Stimulated activated CD8-positive, alpha-beta memory T cell treated with anti-CD3 and anti-CD28 coated beads, Interleukin-15, amount 100 ng/mL, for 48 hours (primary cell): ENCODE measurements around the gene TOP2A.
"Not testable (repeated sequence)": the region's sequence is repeated elsewhere in the genome, so short reads cannot be mapped to it uniquely, and the experiment has no call there.

Experiments used
- DNase-seq, 2 donors: peaks; one replicate each; pipeline ENCODE4 v3.0.0-alpha.2; 2020; ENCODE audit warnings: low read depth in 2 of 2

Gene TOP2A

DNA sequence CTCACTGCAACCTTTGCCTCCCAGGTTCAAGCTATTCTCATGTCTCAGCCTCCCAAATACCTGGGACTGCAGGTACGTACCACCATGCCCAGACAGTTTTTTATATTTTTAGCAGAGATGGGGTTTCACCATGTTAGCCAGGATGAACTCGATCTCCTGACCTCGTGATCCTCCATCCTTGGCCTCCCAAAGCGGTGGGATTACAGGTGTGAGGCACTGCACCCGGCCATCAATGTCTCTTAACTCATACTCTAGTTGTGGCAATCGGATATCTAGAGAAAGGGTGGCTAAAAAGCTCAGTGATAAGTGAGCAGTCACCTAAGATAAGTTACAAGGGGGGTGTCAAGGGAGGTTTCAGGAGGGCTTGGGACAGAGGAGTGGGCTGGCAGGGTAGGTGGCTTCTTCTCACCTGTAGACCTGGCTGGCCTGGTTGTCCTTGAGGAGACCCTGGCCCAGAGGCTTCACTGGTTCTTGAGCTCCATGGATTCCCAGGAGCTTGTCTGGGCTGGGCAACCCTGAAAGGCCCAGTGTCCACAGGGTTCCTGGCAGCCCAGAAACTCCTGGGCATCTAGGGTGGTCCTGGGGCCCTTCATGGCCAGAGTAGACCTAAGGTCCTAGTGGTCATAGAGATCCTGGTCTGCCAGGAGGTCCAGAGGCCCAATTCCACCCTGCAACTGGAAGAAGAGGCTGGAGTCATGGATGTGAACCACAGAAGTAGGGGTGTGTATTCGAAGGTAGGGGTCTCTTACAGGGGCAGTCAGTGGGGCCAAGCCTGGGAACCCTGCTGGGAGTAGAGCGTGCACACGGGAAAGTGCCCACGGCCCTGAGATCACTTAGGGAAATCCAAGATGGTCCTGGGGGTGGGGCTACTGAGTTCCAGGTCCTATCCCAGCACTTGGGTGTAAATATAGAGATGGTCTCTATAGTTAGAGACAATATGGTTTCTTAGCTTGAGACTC, 12.9 kb upstream of the TOP2A start:
- DNase-seq = no peak

DNA sequence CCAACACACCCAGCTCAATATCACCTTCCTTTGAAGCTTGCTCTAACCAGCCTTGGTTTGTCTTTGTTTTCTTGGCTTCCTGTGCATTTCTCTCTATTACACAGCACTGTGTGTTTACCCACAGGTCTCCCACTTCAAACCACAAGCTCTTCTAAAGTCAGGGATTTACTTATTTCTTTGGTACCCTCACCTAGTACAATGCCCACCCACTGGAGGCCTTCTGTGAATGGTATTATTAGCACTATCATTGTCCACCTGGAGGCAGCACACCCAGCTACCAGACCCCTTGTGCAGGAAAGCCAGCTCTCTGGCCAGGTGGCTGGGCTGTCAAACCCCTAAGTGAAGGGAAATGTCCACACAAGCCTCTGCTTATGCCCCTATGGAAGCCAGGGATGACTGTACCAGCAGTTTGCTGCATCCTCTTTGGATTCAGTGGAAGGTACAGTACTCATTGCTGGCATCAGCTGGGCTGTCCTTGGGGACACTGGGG, 9.4 kb upstream of the TOP2A start:
- DNase-seq = no peak

DNA sequence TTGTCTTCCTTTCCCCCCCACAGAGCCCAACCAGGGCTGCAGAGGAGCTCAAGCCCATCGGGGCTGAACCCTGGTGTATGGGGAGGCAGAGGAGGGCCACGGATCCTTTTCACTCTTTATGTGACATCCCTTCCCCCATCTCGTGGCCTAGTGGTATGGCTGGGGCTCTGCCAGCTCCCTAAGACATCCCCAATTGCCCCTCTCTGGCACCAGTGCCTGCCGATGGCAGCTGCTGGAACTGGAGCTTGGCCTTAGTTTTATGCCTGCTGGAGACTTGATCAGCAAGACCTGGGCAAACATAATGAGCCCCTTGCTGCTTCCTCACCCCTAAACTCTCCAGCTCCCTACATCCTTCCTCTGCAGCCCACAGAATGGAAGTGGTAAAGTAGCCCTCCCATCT, 8.0 kb upstream of the TOP2A start:
- DNase-seq = no peak

DNA sequence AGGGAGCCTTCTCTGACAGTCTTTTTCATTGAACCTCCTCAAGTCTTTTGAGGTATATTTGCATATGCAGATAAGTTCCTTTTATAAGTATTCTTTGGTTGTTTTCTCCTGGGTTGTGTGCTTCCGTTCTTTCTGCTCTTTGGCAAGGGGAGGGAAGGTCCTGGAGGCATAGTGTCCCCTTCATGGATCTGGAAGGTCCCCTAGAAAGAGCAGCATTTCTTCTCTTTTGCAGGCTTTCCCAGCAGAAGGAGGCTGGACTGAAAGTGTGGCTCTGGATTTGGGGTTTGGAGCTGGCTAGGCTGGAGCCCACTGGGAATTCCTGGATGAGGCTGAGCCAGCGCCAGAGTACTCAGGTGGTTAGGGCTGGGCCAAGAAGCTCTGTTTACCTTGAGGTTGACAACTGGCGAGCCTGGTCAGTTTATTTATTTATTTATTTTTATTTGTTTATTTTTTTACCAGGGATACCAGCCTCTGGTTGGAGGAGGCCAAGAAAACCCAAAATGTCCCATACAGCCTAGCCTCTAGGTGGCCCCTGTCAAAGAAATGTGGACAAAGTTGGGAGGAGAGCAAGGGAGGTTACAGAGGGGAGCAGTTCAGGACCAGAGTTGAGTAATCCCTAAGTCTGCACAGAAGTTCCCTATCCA, 5.4 kb upstream of the TOP2A start:
- no peak for DNase-seq

DNA sequence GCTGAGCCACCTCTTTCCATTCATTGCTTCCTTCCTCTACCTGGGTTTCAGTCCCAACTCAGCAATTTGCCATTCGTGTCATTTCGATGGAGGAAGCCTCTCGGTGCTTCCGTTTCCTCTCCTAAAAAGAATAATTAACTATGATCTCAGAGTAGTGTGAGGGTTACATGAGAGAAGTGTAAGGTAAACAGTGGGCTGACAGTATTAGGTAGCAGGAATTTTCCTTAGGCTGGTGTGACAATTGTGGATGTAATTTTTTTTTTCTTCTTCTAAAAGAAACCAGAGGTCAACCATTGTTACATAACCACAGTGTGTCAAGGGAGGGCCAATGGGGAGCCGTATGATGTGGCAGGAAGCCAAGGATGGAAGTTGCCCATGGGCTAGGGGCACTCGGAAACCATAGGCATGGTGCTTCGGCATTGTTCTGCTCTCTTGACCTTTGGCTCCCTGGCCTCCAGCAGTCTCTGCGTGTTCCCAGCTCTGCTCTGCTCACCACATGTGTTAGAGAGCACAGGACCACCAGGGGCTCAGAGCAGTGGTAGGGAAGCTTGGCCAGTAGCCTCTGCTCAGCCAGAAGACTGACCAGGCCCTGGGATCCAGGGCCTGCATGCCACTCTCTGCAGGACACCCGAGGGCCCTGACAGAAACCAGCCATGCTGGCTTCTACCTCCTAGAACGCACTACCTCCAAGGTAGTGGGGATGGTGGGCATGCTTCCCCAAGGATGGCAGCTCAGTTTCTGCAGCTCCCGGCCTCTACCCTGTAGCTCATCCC, 2.0 kb upstream of the TOP2A start:
- DNase-seq = no peak

DNA sequence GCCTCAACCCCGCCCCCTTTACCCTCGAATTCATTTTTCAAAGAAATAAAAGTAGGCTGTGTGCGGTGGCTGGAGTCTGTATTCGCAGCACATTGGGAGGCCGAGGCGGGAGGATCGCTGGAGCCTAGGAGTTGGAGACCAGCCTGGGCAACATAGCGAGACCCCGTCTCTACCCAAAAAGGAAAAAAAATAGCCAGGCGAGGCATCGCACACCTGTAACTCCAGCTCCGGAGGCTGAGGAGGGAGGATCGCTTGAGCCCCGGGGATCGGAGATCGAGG, 671 bp upstream of the TOP2A start:
- DNase-seq = no peak

DNA sequence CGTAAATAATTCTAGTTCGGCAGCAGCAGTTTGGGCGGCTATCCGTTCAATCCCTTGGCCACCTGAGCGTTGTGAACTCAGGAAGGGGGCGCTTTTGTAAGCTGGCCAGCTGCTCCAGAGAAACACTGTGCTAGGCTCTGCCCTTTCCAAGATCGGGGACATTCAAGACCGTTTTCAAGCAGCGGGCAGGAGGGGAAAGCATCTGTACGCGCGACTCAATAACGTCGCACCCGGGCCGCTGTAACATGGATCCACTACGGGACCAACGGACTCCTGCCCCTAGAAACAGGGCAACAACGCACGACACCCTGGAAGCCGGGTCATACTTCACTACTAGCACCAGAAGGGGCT, 463 bp downstream of the TOP2A start:
- DNase-seq = no peak

DNA sequence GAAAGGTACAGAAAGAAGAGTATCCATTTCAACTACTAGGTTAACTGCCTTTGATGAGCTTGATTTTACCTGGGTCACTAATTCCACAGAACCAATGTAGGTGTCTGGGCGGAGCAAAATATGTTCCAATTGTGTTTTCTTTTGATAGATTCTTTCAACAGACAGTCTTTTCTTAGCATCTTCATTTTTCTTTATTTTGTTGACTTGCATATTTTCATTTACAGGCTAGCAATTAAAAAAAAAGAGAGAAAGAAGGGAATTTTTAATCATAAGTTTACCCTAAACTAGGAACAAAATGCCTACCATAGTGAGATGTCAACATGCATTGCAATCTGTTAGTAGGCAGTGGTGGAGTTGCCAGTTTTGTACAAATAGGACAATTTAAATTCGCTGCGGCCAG, 1.0 kb downstream of the TOP2A start:
- no peak for DNase-seq

DNA sequence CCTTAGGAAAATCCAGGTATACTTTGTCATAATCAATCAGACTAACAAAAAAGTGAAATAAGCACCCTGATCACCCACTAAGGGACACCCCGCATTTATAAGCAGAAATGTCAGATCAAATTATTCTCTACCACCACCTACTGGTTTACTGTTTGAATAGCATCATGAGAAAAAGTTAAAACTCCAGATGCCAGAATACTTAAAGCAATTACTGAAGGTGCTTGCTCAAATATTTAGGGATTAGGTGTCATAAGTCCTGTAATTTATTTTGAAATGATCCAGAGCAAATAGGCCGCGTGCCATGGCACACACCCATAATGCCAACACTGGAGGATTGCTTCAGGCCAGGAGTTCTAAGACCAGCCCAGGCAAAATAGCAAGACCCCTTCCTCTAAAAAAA, 2.3 kb downstream of the TOP2A start:
- DNase-seq = no peak

DNA sequence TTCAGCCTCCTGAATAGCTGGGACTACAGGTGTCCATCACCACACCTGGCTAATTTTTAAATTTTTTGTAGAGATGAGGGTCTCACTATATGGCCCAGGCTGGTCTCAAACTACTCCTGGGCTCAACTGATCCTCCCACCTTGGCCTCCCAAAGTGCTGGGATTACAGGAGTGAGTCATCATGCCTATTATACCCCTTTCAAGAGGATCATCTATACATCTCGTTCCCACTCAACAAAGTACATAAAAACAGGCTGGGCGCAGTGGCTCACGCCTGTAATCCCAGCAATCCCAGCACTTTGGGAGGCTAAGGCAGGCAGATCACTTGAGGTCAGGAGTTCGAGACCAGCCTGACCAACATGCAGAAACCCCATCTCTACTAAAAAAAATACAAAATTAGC, 3.4 kb downstream of the TOP2A start:
- DNase-seq = not testable (repeated sequence)

DNA sequence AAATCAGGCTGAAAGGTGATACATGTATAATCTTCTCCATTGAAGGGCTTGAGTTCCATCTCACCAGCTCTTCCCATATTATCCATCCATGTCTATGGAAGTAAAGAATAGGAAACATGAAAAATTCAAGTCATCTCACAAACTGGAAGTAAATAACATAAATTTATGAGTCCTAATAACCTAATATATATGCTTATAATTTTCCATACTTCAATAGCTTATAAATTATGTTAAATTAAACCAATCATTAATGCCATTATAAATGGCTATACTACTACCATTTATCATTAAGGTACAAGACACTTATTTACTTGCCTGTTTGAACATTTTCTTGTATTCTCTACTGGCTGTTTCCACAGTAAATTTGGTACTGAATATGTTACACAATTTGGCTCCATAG, 4.8 kb downstream of the TOP2A start:
- no peak for DNase-seq

DNA sequence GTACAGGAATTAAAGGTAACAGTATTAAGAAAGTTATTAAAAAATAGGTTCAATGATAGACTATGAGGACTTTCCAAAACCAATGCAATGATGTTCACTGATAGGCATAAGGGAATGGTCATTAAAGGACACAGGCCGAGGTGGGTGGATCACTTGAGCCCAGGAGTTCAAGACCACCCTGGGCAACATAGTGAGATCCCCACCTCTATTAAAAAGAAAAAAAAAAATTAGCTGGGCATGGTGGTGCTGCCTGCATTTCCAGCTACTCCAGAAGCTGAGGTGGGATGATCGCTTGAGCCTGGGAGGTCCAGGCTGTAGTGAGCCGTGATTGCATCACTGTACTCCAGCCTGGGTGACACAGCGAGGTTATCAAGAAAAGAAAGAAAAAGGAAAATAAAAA, 5.9 kb downstream of the TOP2A start:
- no peak for DNase-seq

DNA sequence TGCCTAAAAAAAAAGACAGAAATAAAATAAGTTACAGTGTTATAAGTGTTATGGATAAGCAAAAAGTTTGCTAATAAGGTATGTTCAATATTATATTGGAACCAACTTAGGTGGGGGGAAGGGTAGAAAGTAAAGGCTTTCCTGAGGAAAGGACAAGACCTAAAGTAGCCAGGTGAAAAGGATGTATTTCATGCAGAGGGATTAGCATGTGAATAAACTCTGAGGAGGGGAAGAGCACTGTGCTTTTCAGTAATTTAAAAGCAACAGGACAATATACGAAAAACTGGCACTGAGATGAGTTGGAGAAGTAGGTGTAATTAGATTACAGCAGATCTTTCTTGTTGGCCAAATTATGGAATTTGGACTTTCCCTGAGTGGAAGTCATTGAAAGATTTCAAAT, 7.6 kb downstream of the TOP2A start:
- no peak for DNase-seq

DNA sequence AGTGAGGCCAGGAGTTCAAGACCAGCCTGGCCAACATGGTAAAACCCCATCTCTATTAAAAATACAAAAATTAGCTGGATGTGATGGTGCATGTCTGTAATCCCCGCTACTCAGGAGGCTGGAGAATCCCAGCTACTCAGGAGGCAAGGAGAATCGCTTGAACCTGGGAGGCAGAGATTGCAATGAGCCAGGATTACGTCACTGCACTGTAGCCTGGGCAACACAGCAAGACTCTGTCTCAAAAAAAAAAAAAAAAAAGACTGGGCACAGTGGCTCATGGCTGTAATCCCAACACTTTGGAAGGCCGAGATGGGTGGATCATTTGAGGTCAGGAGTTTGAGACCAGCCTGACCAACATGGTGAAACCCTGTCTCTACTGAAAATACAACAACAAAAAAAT, 8.2 kb downstream of the TOP2A start:
- DNase-seq = not testable (repeated sequence)

DNA sequence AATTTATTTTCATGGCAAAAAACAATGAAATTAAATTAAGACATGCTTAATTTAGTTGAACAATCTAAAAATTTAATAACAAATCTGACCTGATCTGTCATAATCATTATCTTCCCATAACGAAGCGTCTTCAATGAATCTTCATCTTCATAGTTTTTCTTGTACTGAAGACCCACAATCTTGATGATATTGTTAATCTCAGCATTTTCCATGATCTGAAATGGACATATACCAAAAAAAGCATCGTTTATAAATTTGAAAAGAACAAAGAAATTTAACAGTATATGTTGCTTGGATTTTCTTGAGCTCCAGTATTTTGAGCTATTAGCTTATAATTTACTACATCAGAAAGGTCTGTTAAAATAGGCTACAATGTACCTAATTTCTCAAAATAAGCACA, 10.2 kb downstream of the TOP2A start:
- no peak for DNase-seq

DNA sequence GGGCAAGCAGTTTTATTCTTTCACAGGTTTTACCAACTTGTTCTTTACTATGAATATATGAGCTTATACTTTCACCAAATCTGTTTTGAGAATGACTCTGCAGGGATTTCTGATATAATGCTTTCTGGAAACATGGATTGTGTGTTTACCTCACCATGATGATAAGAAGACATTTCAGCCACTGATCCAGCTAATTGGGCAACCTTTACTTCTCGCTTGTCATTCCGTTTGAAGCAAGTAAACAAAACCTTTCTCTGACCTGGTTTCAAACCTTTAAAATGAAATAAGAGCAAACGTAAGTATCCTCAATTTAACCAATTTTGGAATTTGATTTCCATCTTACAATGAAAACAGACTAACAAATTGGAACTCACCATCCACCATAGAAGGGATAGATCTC, 13.7 kb downstream of the TOP2A start:
- DNase-seq = no peak

DNA sequence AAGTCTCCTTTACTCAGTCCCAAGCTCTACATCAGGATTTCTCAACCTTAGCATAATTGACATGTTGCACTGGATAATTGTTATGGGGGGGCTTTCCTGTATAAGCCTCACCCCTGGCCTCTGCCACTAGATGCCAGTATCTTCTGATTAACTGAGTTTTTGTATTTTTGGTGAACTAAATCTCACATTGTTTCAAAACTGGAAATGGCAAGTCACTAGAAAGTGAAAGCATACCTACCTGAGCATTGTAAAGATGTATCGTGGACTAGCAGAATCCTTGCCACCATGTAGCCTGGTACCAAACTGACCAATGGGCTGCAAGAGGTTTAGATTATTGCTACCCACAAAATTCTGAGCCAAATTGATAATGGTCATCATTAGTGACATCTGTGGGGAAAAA, 15.0 kb downstream of the TOP2A start:
- DNase-seq = no peak

DNA sequence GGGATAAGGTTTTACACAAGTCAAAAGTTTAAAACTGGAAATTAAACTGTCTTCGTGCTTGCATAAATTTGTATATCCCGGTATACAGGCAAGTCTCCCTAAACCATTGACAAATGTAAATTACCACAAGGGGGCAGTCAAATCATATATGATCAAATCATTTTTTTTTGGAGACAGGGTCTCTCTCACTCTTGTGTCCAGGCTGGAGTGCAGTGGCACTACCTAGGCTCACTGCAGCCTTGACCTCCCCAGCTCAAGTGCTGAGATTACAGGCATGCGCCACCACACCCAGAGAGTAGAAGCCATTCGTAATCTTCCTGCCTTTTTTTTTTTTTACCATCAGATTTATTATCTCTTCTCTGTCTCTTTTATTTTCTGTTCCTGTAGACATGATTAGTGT, 18.5 kb downstream of the TOP2A start:
- no peak for DNase-seq

DNA sequence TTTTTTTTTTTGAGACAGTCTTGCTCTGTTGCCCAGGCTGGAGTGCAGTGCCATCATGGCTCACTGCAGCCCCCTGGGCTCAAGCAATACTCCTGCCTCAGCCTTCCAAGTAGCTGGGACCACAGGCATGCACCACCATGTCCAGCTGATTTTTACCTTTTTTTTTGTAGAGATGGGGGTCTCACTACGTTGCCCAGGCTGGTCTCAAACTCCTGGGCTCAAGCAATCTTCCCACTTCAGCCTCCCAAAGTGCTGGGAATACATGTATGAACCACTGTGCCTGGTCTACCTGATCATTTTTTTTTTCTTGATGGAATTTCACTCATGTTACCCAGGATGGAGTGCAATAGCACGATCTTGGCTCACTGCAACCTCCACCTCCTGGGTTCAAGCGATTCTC, 31.1 kb downstream of the TOP2A start:
- DNase-seq = not testable (repeated sequence)

DNA sequence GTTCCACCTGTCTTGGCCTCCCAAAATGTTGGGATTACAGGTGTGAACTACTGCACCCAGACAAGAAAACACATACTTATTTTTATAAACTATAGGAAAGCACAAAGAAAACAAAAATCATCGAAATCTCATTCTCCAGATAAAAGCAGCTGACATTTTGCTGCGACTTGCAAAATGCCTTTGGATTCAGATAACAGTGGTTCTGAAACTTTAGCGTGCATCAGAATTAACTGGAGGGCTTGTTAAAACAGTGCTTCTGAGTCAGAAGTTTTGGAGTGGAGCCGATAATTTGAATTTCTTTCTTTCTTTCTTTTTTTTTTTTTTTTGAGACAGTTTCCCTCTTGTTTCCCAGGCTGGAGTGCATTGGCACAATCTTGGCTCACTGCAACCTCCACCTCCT, 35.4 kb downstream of the TOP2A start:
- no peak for DNase-seq

DNA sequence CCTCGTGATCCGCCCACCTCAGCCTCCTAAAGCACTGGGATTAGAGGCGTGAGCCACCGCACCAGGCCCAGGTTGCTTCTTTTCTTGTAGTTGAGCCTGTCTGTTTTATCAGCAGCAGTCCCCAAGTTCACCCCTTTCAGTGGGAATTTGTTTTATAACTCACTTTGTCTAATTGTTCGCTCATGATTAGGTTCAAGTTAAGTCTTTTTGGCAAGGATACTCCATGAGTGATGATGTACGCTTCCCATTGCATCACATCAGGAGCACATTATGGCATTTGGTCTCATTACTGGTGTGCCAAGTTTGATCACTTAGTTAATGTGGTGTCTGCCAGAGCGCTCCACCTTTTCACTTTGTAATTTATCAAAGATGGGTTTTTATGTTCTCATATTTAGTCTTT, 38.7 kb downstream of the TOP2A start:
- DNase-seq = no peak

DNA sequence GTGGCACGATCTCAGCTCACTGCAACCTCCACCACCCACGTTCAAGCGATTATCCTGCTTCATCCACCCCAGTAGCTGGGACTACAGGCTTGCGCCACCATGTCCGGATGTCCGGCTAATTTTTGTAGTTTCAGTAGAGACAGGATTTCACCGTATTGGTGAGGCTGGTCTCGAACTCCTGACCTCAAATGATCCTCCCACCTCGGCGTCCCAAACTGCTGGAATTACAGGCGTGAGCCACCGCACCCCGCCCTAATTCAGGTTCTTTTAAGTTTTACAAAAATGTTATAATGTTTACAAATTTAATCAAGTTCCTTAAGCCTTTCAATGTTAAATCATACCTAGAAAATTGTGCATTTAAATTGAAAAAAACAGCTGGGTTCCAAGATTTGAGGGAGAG, 39.9 kb downstream of the TOP2A start:
- no peak for DNase-seq

DNA sequence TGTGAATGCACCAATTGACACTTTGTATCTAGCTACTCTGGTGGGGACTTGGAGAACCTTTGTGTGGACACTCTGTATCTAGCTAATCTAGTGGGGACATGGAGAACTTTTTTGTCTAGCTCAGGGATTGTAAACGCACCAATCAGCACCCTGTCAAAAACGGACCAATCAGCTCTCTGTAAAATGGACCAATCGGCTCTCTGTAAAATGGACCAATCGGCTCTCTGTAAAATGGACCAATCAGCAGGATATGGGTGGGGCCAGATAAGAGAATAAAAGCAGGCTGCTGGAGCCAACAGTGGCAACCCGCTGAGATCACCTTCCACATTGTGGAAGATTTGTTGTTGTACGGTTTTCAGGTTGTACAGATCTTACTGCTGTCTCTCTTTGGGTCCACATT, 41.2 kb downstream of the TOP2A start:
- not testable (repeated sequence) for DNase-seq
